ENCODE measurements around the gene MBD5. TPM values are rescaled to one million over a fixed set of nuclear protein-coding genes. Genes with fewer than 3 reads are reported as not detected.
A peak's percentile ranks its signal among the peaks of the same experiment; 100 is the strongest.

Gene MBD5
- total RNA-seq, 1 experiment from 2014 or later, result 8.5 TPM

DNA sequence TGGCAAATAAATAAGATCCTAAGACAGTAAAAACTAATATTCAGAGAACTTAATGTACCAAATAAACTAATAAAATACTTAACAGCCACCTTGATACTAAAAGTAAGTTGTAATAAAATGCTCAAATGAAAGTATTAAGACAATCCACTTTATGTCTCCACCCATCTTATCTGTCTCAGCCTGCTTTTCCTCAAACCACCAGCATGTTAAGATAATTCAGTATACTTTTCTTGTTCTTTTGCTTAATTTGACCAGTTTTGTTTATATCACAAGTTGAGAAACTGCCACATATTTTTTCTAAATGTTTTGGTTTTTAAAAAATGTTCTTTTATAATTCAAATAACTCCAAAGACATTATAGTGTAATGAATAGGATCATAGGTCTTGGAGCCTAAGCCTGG is 142.0 kb downstream of the MBD5 start:
- TF ChIP-seq EZH2 (IDR thresholded peaks at IDR 0.05; ENCODE audit: low read length, unreplicated experiment), result no peak
- no peak for TF ChIP-seq EZH2phosphoT487 (IDR thresholded peaks at IDR 0.05; ENCODE audit: borderline replicate concordance, low read length)
- TF ChIP-seq, protein P1, sequence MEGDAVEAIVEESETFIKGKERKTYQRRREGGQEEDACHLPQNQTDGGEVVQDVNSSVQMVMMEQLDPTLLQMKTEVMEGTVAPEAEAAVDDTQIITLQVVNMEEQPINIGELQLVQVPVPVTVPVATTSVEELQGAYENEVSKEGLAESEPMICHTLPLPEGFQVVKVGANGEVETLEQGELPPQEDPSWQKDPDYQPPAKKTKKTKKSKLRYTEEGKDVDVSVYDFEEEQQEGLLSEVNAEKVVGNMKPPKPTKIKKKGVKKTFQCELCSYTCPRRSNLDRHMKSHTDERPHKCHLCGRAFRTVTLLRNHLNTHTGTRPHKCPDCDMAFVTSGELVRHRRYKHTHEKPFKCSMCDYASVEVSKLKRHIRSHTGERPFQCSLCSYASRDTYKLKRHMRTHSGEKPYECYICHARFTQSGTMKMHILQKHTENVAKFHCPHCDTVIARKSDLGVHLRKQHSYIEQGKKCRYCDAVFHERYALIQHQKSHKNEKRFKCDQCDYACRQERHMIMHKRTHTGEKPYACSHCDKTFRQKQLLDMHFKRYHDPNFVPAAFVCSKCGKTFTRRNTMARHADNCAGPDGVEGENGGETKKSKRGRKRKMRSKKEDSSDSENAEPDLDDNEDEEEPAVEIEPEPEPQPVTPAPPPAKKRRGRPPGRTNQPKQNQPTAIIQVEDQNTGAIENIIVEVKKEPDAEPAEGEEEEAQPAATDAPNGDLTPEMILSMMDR (conservative IDR thresholded peaks at IDR 0.05; ENCODE audit: low read depth, low read length), result no peak
- Histone ChIP-seq H3K4me2 (ENCODE audit: low read length) (no peak overlapping the region), H3K9ac (ENCODE audit: low read length) (no peak overlapping the region), H3F3A (ENCODE audit: low read length, unreplicated experiment) (no peaks in the 10 kb centered on the region), H4K20me1 (ENCODE audit: low read length) (no peaks in the 10 kb centered on the region), H3K79me2 (ENCODE audit: low read length) (no peaks in the 10 kb centered on the region), H3K9me3 (ENCODE audit: low read length) (no peaks in the 10 kb centered on the region), H3K27ac (ENCODE audit: low read length) (no peak overlapping the region), H3K36me3 (ENCODE audit: low read depth, low read length) (no peaks in the 10 kb centered on the region), H3K4me3 (ENCODE audit: low read length) (no peak overlapping the region), H2AFZ (ENCODE audit: low read length) (no peak overlapping the region), H3K27me3 (ENCODE audit: low read length) (no peaks in the 10 kb centered on the region), H3K9me2 (replicated peaks; ENCODE audit: low read length) (no peaks in the 10 kb centered on the region), H3K4me1 (ENCODE audit: insufficient read depth, low read length) (no peaks in the 10 kb centered on the region)
- BruUV-seq (replicated peaks), result no TSS peak
- ATAC-seq (no peak), DNase-seq (no peak)
- ChIA-PET CTCF (no interaction called here), POLR2A (ENCODE audit: unreplicated experiment) (interaction anchor here (0.6 kb wide), 1 partner anchor 82 kb away, joined by 3 read pairs; no protein-coding TSS in a partner anchor)
- intact Hi-C loops (cut with micrococcal nuclease), result no loop called here

DNA sequence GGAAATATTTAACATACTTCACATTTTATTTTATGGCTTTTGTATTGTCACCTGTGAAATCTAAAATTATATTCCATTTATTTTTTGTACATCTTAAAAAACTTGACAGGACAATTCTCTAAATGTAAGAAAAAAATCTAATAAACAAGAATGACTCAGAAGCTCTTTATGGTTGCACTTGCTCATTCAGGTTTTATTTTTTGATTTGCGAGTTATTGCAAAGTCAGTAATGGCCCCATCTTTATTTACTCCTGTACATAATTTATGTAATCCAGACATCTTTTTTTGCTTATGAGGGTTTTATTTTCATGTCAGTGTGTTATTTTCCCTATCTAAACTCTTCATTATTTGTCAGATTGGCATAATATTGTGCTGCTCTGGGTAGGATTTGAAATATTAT is 145.1 kb downstream of the MBD5 start:
- Histone ChIP-seq H4K20me1 (ENCODE audit: low read length) (no peaks in the 10 kb centered on the region), H3K27ac (ENCODE audit: low read length) (no peak overlapping the region), H3K9me2 (replicated peaks; ENCODE audit: low read length) (no peaks in the 10 kb centered on the region), H3F3A (ENCODE audit: low read length, unreplicated experiment) (no peaks in the 10 kb centered on the region), H3K9ac (ENCODE audit: low read length) (no peak overlapping the region), H3K36me3 (ENCODE audit: low read depth, low read length) (no peaks in the 10 kb centered on the region), H3K27me3 (ENCODE audit: low read length) (no peaks in the 10 kb centered on the region), H3K4me1 (ENCODE audit: insufficient read depth, low read length) (no peaks in the 10 kb centered on the region), H3K4me3 (ENCODE audit: low read length) (no peak overlapping the region), H3K9me3 (ENCODE audit: low read length) (no peaks in the 10 kb centered on the region), H3K79me2 (ENCODE audit: low read length) (no peaks in the 10 kb centered on the region), H3K4me2 (ENCODE audit: low read length) (no peak overlapping the region), H2AFZ (ENCODE audit: low read length) (no peak overlapping the region)
- ATAC-seq (peak; percentile 65), DNase-seq (peak; percentile 18)
- CTCF ChIA-PET, result no interaction called here
- BruUV-seq (replicated peaks), result no TSS peak
- POLR2A ChIA-PET (ENCODE audit: unreplicated experiment), result no interaction called here
- intact Hi-C loops (cut with micrococcal nuclease), result no loop called here
- TF ChIP-seq, protein P1 (conservative IDR thresholded peaks at IDR 0.05; ENCODE audit: low read depth, low read length), result no peak
- TF ChIP-seq EZH2 (IDR thresholded peaks at IDR 0.05; ENCODE audit: low read length, unreplicated experiment) (no peak), EZH2phosphoT487 (IDR thresholded peaks at IDR 0.05; ENCODE audit: borderline replicate concordance, low read length) (no peak)

GRCh38 chr2:148167241-148167766 is 146.4 kb downstream of the MBD5 start:
- Histone ChIP-seq H3K9me2 (replicated peaks; ENCODE audit: low read length) (no peaks in the 10 kb centered on the region), H3K36me3 (ENCODE audit: low read depth, low read length) (no peaks in the 10 kb centered on the region), H3K27ac (ENCODE audit: low read length) (no peak overlapping the region), H3K4me1 (ENCODE audit: insufficient read depth, low read length) (no peaks in the 10 kb centered on the region), H3K9me3 (ENCODE audit: low read length) (no peaks in the 10 kb centered on the region), H3F3A (ENCODE audit: low read length, unreplicated experiment) (no peaks in the 10 kb centered on the region), H3K27me3 (ENCODE audit: low read length) (no peaks in the 10 kb centered on the region), H4K20me1 (ENCODE audit: low read length) (no peaks in the 10 kb centered on the region), H3K79me2 (ENCODE audit: low read length) (no peaks in the 10 kb centered on the region), H3K4me3 (ENCODE audit: low read length) (no peak overlapping the region), H3K4me2 (ENCODE audit: low read length) (no peak overlapping the region), H3K9ac (ENCODE audit: low read length) (no peak overlapping the region), H2AFZ (ENCODE audit: low read length) (no peak overlapping the region)
- CTCF ChIA-PET, result no interaction called here
- no peak for ATAC-seq
- POLR2A ChIA-PET (ENCODE audit: unreplicated experiment), result no interaction called here
- BruUV-seq (replicated peaks), result no TSS peak
- TF ChIP-seq EZH2phosphoT487 (IDR thresholded peaks at IDR 0.05; ENCODE audit: borderline replicate concordance, low read length) (no peak), EZH2 (IDR thresholded peaks at IDR 0.05; ENCODE audit: low read length, unreplicated experiment) (no peak)
- TF ChIP-seq, protein P1 (conservative IDR thresholded peaks at IDR 0.05; ENCODE audit: low read depth, low read length), result no peak
- intact Hi-C loops (cut with micrococcal nuclease), result no loop called here
- no peak for DNase-seq
